Measurements from ENCODE around the gene FSTL5.

- TF ChIP-seq, protein P1, sequence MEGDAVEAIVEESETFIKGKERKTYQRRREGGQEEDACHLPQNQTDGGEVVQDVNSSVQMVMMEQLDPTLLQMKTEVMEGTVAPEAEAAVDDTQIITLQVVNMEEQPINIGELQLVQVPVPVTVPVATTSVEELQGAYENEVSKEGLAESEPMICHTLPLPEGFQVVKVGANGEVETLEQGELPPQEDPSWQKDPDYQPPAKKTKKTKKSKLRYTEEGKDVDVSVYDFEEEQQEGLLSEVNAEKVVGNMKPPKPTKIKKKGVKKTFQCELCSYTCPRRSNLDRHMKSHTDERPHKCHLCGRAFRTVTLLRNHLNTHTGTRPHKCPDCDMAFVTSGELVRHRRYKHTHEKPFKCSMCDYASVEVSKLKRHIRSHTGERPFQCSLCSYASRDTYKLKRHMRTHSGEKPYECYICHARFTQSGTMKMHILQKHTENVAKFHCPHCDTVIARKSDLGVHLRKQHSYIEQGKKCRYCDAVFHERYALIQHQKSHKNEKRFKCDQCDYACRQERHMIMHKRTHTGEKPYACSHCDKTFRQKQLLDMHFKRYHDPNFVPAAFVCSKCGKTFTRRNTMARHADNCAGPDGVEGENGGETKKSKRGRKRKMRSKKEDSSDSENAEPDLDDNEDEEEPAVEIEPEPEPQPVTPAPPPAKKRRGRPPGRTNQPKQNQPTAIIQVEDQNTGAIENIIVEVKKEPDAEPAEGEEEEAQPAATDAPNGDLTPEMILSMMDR (conservative IDR thresholded peaks at IDR 0.05; ENCODE audit: low read length), result no peak
- TF ChIP-seq EZH2phosphoT487 (IDR thresholded peaks at IDR 0.05; ENCODE audit: borderline replicate concordance, low read depth, low read length), result no peak
Observed at GRCh38 chr4:161581262-161582230, 582.3 kb downstream of the FSTL5 start.

All from OCI-LY7 (cell line).